Stimulated activated CD4-positive, alpha-beta T cell treated with anti-CD3 and anti-CD28 coated beads, TNF-alpha, amount 100 ng/mL, for 1 hour (primary cell): ENCODE measurements around the gene SPATA1.
"Not testable (repeated sequence)": the region's sequence is repeated elsewhere in the genome, so short reads cannot be mapped to it uniquely, and the experiment has no call there.

Source experiments
- DNase-seq, 3 donors: peaks; one replicate each; pipeline ENCODE4 v3.0.0-alpha.2; 2020; ENCODE audit warnings: low read depth in 3 of 3, low spot score in 1 of 3

The SPATA1 gene

GRCh38 chr1:84585803-84586202, 79.6 kb downstream of the SPATA1 start:
- no peak for DNase-seq

GRCh38 chr1:84587099-84587498, 80.9 kb downstream of the SPATA1 start:
- DNase-seq: no peak

- DNase-seq: not testable (repeated sequence)
These were observed 88.8 kb downstream of the SPATA1 start for GRCh38 chr1:84594959-84595358.

- DNase-seq: no peak
These were observed 90.8 kb downstream of the SPATA1 start for GRCh38 chr1:84597011-84597410.

GRCh38 chr1:84598418-84598817, 92.2 kb downstream of the SPATA1 start:
- DNase-seq: no peak

GRCh38 chr1:84598846-84599741, 92.9 kb downstream of the SPATA1 start:
- DNase-seq: no peak

- DNase-seq: no peak
These were observed 94.6 kb downstream of the SPATA1 start for GRCh38 chr1:84600796-84601195.

GRCh38 chr1:84603223-84603622, 97.0 kb downstream of the SPATA1 start:
- no peak for DNase-seq

- no peak for DNase-seq
These were observed 98.0 kb downstream of the SPATA1 start for GRCh38 chr1:84603941-84604830.

- DNase-seq: no peak
These were observed 99.0 kb downstream of the SPATA1 start for GRCh38 chr1:84605157-84605556.

- DNase-seq: no peak
These were observed 100.8 kb downstream of the SPATA1 start for GRCh38 chr1:84606977-84607376.

GRCh38 chr1:84611091-84611490, 104.9 kb downstream of the SPATA1 start:
- DNase-seq: no peak

GRCh38 chr1:84611796-84612195, 105.6 kb downstream of the SPATA1 start:
- DNase-seq: no peak

GRCh38 chr1:84613026-84613425, 106.8 kb downstream of the SPATA1 start:
- DNase-seq: no peak

- no peak for DNase-seq
These were observed 107.7 kb downstream of the SPATA1 start for GRCh38 chr1:84613887-84614286.

- no peak for DNase-seq
These were observed 109.6 kb downstream of the SPATA1 start for GRCh38 chr1:84615790-84616189.
